SK-N-SH (cell line): ENCODE measurements around the gene CUL3.

Source experiments
- ELF1 ChIP-seq: IDR thresholded peaks from 2 replicates; pipeline ENCODE4 v1.4.0; 2012
- FOXM1 ChIP-seq: IDR thresholded peaks from 2 replicates; pipeline ENCODE4 v1.4.0; 2012; ENCODE audit warnings: low read depth, mild to moderate bottlenecking
- JUND ChIP-seq: IDR thresholded peaks from 2 replicates; pipeline ENCODE4 v1.4.0; 2012
- MAX ChIP-seq: IDR thresholded peaks from 2 replicates; pipeline ENCODE4 v1.4.0; 2012; ENCODE audit warnings: low read depth
- POLR2AphosphoS5 ChIP-seq: IDR thresholded peaks from 2 replicates; pipeline ENCODE4 v1.6.1; 2012; ENCODE audit warnings: low read depth, low read length
- RXRA ChIP-seq: IDR thresholded peaks from 2 replicates; pipeline ENCODE4 v1.4.0; 2012; ENCODE audit warnings: low read depth, mild to moderate bottlenecking, borderline replicate concordance
- SIN3A ChIP-seq: IDR thresholded peaks from 2 replicates; pipeline ENCODE4 v1.6.1; 2012; ENCODE audit warnings: low read depth, mild to moderate bottlenecking, low read length, moderate library complexity, borderline replicate concordance
- TAF1 ChIP-seq: IDR thresholded peaks from 2 replicates; pipeline ENCODE4 v1.6.1; 2012; ENCODE audit warnings: low read depth, mild to moderate bottlenecking, low read length, moderate library complexity, borderline replicate concordance
- USF2 ChIP-seq: fragments of 150-350 bp; IDR thresholded peaks from 2 replicates; pipeline ENCODE4 v1.6.1; 2017; ENCODE audit warnings: antibody characterized with exemption, low read length, low read depth, borderline replicate concordance
- TF ChIP-seq, protein P1 (sequence below): fragments of 200-600 bp; sonication (generic); IDR thresholded peaks from 2 replicates; pipeline ENCODE4 v1.6.1; 2017; ENCODE audit warnings: antibody characterized with exemption, mild to moderate bottlenecking, moderate library complexity
- TF ChIP-seq, protein P2 (sequence below): fragments of 150-350 bp; IDR thresholded peaks from 2 replicates; pipeline ENCODE4 v1.6.1; 2016; ENCODE audit warnings: mild to moderate bottlenecking, low read depth, low read length

GRCh38 chr2:224517963-224518362 lies 67.2 kb downstream of the CUL3 start:
- TF ChIP-seq MAX (no peak), RXRA (no peak), JUND (no peak), ELF1 (no peak), FOXM1 (no peak), SIN3A (no peak), TAF1 (no peak), USF2 (no peak), POLR2AphosphoS5 (no peak)
- TF ChIP-seq, protein P1, sequence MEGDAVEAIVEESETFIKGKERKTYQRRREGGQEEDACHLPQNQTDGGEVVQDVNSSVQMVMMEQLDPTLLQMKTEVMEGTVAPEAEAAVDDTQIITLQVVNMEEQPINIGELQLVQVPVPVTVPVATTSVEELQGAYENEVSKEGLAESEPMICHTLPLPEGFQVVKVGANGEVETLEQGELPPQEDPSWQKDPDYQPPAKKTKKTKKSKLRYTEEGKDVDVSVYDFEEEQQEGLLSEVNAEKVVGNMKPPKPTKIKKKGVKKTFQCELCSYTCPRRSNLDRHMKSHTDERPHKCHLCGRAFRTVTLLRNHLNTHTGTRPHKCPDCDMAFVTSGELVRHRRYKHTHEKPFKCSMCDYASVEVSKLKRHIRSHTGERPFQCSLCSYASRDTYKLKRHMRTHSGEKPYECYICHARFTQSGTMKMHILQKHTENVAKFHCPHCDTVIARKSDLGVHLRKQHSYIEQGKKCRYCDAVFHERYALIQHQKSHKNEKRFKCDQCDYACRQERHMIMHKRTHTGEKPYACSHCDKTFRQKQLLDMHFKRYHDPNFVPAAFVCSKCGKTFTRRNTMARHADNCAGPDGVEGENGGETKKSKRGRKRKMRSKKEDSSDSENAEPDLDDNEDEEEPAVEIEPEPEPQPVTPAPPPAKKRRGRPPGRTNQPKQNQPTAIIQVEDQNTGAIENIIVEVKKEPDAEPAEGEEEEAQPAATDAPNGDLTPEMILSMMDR: no peak
- TF ChIP-seq, protein P2, sequence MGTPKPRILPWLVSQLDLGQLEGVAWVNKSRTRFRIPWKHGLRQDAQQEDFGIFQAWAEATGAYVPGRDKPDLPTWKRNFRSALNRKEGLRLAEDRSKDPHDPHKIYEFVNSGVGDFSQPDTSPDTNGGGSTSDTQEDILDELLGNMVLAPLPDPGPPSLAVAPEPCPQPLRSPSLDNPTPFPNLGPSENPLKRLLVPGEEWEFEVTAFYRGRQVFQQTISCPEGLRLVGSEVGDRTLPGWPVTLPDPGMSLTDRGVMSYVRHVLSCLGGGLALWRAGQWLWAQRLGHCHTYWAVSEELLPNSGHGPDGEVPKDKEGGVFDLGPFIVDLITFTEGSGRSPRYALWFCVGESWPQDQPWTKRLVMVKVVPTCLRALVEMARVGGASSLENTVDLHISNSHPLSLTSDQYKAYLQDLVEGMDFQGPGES: no peak
